GM12874 (cell line): Measurements from ENCODE around the gene MAP7.

Experiments
- TF ChIP-seq, protein P1 (sequence below): IDR thresholded peaks from 2 replicates; pipeline ENCODE4 v1.5.1; 2011; ENCODE audit warnings: low read depth, mild to moderate bottlenecking, control low read depth, low read length, moderate library complexity; ENCODE audit not compliant: insufficient read depth

Gene MAP7

DNA sequence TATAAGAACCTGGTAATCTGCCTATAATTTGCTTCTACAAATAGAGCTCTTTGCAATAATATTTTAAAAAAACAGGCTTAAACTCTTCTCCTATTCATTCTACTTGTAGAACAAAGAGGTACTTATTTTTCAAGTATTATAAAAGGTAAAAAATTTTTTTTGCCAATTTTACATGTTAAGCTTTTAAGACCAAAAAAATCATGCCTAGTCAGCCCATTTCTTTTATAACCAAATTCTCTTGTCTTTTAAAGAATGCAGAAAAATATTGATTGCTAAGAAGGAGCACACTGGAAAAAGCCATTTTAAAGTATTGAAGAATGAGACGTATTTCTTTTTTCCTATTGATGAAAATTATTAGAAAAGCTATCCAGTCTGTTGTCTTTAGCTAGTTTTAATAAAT, 206.5 kb downstream of the MAP7 start:
- TF ChIP-seq, protein P1, sequence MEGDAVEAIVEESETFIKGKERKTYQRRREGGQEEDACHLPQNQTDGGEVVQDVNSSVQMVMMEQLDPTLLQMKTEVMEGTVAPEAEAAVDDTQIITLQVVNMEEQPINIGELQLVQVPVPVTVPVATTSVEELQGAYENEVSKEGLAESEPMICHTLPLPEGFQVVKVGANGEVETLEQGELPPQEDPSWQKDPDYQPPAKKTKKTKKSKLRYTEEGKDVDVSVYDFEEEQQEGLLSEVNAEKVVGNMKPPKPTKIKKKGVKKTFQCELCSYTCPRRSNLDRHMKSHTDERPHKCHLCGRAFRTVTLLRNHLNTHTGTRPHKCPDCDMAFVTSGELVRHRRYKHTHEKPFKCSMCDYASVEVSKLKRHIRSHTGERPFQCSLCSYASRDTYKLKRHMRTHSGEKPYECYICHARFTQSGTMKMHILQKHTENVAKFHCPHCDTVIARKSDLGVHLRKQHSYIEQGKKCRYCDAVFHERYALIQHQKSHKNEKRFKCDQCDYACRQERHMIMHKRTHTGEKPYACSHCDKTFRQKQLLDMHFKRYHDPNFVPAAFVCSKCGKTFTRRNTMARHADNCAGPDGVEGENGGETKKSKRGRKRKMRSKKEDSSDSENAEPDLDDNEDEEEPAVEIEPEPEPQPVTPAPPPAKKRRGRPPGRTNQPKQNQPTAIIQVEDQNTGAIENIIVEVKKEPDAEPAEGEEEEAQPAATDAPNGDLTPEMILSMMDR, result no peak

DNA sequence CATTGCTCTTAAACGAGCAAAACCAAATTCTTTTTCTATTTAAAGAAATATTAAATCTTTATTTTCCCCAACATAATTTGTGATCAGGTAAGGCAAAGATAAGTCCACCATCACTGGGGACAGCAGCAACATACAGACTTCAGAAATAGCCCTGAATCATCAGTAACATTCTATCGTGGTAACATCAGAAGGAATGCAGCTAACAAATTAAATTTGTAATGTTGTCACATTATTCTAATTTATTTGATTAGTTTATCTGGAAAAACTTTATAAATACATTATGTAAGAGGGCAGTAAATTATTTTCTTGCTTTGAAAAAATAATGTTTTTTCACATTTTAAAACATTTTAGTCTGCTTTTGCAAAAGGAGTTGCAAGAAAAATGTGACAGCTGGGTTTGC, 206.9 kb downstream of the MAP7 start:
- TF ChIP-seq, protein P1, result no peak

DNA sequence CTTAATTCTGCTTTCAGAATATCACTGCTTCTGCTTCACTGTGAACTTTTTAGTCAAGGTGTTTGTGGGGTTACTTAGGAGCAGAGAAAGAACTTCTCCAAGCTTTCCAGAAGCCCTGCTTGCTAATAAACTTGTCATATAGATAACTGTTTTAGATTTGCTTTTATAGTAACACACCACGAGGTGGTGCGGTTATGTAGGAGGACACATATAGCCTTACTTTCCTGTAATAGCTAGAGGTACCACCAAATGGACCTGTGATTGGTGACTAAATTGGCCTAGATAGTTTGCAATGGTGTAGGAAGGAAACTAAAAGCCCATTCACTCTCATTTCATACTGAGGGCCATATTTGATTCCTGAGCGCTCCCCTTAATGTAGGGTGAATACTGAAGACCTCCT, 208.3 kb downstream of the MAP7 start:
- TF ChIP-seq, protein P1, result no peak

DNA sequence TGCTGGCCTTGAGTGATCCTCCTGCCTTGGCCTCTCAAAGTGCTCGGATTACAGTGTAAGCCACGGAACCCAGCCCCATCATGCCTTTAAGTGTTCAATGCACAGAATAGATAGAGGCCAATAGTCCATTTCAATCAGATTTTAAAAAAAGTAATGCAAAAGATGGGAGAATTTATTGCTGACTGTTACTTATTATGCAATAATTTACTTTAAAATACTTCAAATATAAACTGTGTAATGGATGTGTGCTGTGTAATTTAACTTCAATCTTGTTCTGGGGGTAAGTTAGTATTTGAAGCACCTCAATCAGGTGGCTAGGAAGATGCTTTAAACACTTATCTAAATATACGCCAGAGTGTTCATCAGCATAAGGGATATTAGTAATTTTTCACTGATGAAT, 208.9 kb downstream of the MAP7 start:
- TF ChIP-seq, protein P1, result no peak

DNA sequence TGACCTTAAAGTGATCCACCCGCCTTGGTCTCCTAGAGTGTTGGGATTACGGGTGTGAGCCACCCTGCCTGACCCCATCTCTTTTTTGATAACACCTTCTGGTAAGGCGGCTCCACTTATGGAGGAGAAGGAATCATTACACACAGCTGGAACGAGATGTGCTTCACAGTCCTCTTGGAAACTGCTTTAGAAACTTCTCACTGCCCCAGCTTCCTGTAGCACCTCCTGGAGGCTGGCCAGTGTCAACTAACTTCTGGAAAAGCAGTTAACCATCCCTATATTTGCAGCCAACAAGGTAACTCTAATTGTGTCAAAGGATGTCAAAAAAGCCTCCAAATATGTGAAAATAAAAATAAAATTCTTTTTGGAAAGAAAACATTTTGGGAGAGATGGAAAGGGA, 211.7 kb downstream of the MAP7 start:
- TF ChIP-seq, protein P1, result no peak

DNA sequence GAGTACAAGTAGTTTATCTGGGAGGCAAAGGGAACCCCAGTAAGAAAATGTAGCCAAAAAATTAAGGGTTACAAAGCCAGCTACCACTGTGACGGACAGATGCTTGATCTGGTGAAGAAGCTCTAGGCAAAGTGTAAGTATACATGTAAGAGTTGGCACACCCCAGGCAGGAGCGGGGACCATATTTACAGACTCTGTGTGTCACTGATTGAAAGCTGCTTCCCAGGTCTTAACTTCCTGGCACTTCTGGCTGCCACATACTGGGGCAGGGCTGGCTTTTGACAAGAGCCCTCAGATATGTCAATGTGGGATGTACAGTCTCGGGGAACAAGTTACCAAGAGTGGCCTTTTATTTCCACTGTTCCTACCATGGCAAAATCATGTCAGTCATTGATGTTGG, 212.6 kb downstream of the MAP7 start:
- TF ChIP-seq, protein P1, result no peak

DNA sequence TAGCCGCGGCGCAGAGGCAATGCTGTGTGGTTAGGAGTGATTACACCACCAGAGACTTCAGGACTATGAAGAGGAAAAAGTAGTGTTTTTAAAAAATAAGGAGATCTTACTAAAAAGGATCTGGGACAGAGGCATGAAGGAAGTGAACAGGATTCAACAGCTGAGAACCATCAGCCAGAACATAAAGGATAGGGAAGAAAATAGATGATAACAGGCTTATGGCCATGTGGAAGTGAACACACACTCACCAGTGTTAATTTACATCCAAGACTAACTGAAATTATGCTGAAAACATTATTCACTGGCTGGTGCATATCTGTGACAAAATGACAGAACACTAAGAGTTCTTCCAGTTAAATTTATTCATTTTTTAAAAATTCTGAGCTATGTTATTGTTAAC, 213.1 kb downstream of the MAP7 start:
- TF ChIP-seq, protein P1, result no peak

DNA sequence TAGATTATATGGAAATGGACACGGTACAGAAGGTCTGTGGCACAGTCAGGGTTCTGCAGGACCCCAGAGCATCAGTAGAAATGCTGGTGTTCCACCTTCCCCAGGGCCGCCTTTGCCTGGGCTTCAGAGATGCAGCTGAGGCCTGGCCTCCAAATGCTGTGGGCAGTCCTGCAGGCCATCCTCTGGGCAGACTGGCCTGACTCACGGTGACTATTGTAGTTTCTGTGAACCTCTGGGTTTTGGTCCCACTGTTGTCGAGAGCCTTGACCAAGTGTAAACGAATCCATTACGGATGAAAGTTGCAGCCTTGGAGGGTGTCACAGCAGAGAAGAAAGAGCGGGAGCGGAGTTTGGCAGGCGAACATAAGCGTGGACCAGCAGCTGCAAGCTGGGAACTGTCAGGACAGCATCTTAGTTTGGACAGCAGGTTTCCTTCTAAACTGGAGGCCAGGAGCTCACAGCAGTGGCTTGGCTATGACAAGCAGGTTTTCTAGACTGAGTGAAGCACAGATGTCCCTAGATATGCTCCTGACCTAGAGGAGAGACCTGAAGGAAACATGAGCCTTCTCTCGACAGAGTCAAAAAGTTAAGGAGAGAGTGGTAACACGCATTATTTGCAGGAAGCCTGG, 214.4 kb downstream of the MAP7 start:
- TF ChIP-seq, protein P1, result no peak
